Neuron (in vitro differentiated cells): ENCODE results near the gene RNF111.

ENCODE experiments used
- H2AFZ ChIP-seq: one replicate; pipeline ENCODE4 v1.6.1; 2013; ENCODE audit warnings: low read depth, mild to moderate bottlenecking, inconsistent platforms, low read length, moderate library complexity
- H3K27me3 ChIP-seq: one replicate; pipeline ENCODE4 v1.6.1; 2013; ENCODE audit warnings: low read length; ENCODE audit not compliant: insufficient read depth
- H3K36me3 ChIP-seq: one replicate; pipeline ENCODE4 v1.6.1; 2013; ENCODE audit warnings: low read length; ENCODE audit not compliant: insufficient read depth
- H3K4me1 ChIP-seq: one replicate; pipeline ENCODE4 v1.6.1; 2013; ENCODE audit warnings: low read length; ENCODE audit not compliant: insufficient read depth
- H3K4me3 ChIP-seq: 2 replicates; pipeline ENCODE4 v1.5.1; 2013; ENCODE audit warnings: mild to moderate bottlenecking, low read length, moderate library complexity
- H3K9me3 ChIP-seq: one replicate; pipeline ENCODE4 v1.6.1; 2013; ENCODE audit warnings: low read length

RNF111 gene

GRCh38 chr15:59048897-59049296, 61.4 kb downstream of the RNF111 start:
- Histone ChIP-seq H3K4me3 (no peak overlapping the region), H2AFZ (no peak overlapping the region), H3K27me3 (no peaks in the 10 kb centered on the region), H3K4me1 (no peaks in the 10 kb centered on the region), H3K36me3 (peaks cover 23% of the 10 kb centered on the region), H3K9me3 (peaks cover 4% of the 10 kb centered on the region)

- Histone ChIP-seq H2AFZ (no peak overlapping the region), H3K4me1 (no peaks in the 10 kb centered on the region), H3K9me3 (peaks cover 4% of the 10 kb centered on the region), H3K36me3 (peaks cover 50% of the 10 kb centered on the region), H3K27me3 (no peaks in the 10 kb centered on the region), H3K4me3 (no peak overlapping the region)
Measured at GRCh38 chr15:59051873-59052861, 64.7 kb downstream of the RNF111 start.

- Histone ChIP-seq H2AFZ (no peak overlapping the region), H3K9me3 (peaks cover 4% of the 10 kb centered on the region), H3K4me1 (no peaks in the 10 kb centered on the region), H3K4me3 (no peak overlapping the region), H3K36me3 (peaks cover 58% of the 10 kb centered on the region), H3K27me3 (no peaks in the 10 kb centered on the region)
Measured at GRCh38 chr15:59052915-59053407, 65.5 kb downstream of the RNF111 start.

GRCh38 chr15:59053482-59053881, 66.0 kb downstream of the RNF111 start:
- H3K9me3 ChIP-seq, result peaks cover 4% of the 10 kb centered on the region
- H2AFZ ChIP-seq, result no peak overlapping the region
- H3K4me1 ChIP-seq, result no peaks in the 10 kb centered on the region
- no peak overlapping the region for H3K4me3 ChIP-seq
- no peaks in the 10 kb centered on the region for H3K27me3 ChIP-seq
- peaks cover 62% of the 10 kb centered on the region for H3K36me3 ChIP-seq

GRCh38 chr15:59059076-59059597, 71.7 kb downstream of the RNF111 start:
- no peak overlapping the region for H3K4me3 ChIP-seq
- H3K9me3 ChIP-seq, result no peaks in the 10 kb centered on the region
- H3K4me1 ChIP-seq, result no peaks in the 10 kb centered on the region
- H3K27me3 ChIP-seq, result no peaks in the 10 kb centered on the region
- no peak overlapping the region for H2AFZ ChIP-seq
- H3K36me3 ChIP-seq, result peaks cover 90% of the 10 kb centered on the region

- Histone ChIP-seq H3K27me3 (no peaks in the 10 kb centered on the region), H3K9me3 (no peaks in the 10 kb centered on the region), H3K4me1 (no peaks in the 10 kb centered on the region), H2AFZ (no peak overlapping the region), H3K4me3 (no peak overlapping the region), H3K36me3 (peaks cover 88% of the 10 kb centered on the region)
Measured at GRCh38 chr15:59060348-59060747, 72.9 kb downstream of the RNF111 start.

GRCh38 chr15:59063042-59063441, 75.6 kb downstream of the RNF111 start:
- H3K4me3 ChIP-seq, result no peak overlapping the region
- no peaks in the 10 kb centered on the region for H3K9me3 ChIP-seq
- H3K27me3 ChIP-seq, result no peaks in the 10 kb centered on the region
- H3K4me1 ChIP-seq, result no peaks in the 10 kb centered on the region
- no peak overlapping the region for H2AFZ ChIP-seq
- H3K36me3 ChIP-seq, result peaks cover 88% of the 10 kb centered on the region

GRCh38 chr15:59069430-59069829, 82.0 kb downstream of the RNF111 start:
- Histone ChIP-seq H3K4me1 (no peaks in the 10 kb centered on the region), H3K4me3 (no peak overlapping the region), H2AFZ (no peak overlapping the region), H3K27me3 (no peaks in the 10 kb centered on the region), H3K9me3 (peaks cover 7% of the 10 kb centered on the region), H3K36me3 (peaks cover 72% of the 10 kb centered on the region)

GRCh38 chr15:59074607-59075006, 87.1 kb downstream of the RNF111 start:
- Histone ChIP-seq H3K27me3 (no peaks in the 10 kb centered on the region), H3K4me1 (no peaks in the 10 kb centered on the region), H3K4me3 (no peak overlapping the region), H3K36me3 (peaks cover 55% of the 10 kb centered on the region), H3K9me3 (peaks cover 7% of the 10 kb centered on the region), H2AFZ (no peak overlapping the region)

GRCh38 chr15:59087731-59088130, 100.3 kb downstream of the RNF111 start:
- Histone ChIP-seq H3K36me3 (peaks cover 77% of the 10 kb centered on the region), H3K4me3 (no peak overlapping the region), H2AFZ (no peak overlapping the region), H3K9me3 (no peaks in the 10 kb centered on the region), H3K4me1 (no peaks in the 10 kb centered on the region), H3K27me3 (no peaks in the 10 kb centered on the region)

GRCh38 chr15:59094077-59094476, 106.6 kb downstream of the RNF111 start:
- Histone ChIP-seq H3K4me1 (no peaks in the 10 kb centered on the region), H3K9me3 (no peaks in the 10 kb centered on the region), H2AFZ (no peak overlapping the region), H3K27me3 (no peaks in the 10 kb centered on the region), H3K4me3 (no peak overlapping the region), H3K36me3 (peaks cover 71% of the 10 kb centered on the region)

GRCh38 chr15:59096429-59096828, 109.0 kb downstream of the RNF111 start:
- H3K36me3 ChIP-seq, result peaks cover 59% of the 10 kb centered on the region
- H3K4me1 ChIP-seq, result no peaks in the 10 kb centered on the region
- no peaks in the 10 kb centered on the region for H3K27me3 ChIP-seq
- H3K4me3 ChIP-seq, result no peak overlapping the region
- H2AFZ ChIP-seq, result no peak overlapping the region
- H3K9me3 ChIP-seq, result no peaks in the 10 kb centered on the region

GRCh38 chr15:59099162-59099685, 111.8 kb downstream of the RNF111 start:
- no peak overlapping the region for H3K4me3 ChIP-seq
- no peak overlapping the region for H2AFZ ChIP-seq
- H3K36me3 ChIP-seq, result peaks cover 39% of the 10 kb centered on the region
- H3K27me3 ChIP-seq, result no peaks in the 10 kb centered on the region
- no peaks in the 10 kb centered on the region for H3K9me3 ChIP-seq
- no peaks in the 10 kb centered on the region for H3K4me1 ChIP-seq
